ENCODE measurements around the gene DNAH11.

DNA sequence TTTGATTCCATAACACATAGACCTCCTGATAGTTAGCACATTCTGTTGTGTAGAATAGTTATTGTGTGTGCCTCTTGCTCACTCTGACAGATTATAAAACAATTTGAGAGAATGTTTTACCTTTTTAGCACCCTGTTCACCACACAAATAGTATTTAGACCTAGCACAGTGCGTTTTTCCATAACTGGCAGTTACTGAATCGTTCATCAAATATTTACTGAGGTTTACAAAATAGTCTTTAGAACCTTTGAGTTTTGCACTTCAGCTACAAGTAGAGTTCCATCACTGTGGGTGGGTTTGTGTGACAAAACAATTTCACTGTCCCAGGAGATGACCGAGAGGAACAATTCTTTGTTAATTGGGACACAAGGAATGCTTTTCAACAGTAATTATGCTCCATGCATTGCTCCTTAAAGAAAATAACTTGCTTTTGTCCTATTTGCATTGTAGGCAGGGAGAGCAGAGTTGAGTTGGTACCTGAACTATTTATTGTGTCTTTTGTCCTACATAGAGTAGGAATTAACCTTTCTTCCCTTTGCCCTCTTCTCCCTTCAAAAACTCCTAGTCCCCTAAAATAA, 62.3 kb downstream of the DNAH11 start:
- no peak for TF ChIP-seq CTCF (IDR thresholded peaks at IDR 0.05)
- TF ChIP-seq POLR2AphosphoS5 (IDR thresholded peaks at IDR 0.05), result no peak
- no peak for TF ChIP-seq POLR2A (IDR thresholded peaks at IDR 0.05)

Data from prostate gland (tissue), 2 donors.